ENCODE data around the gene DCHS1. TPM values are rescaled to one million over a fixed set of nuclear protein-coding genes. Genes with fewer than 3 reads are reported as not detected.

Gene DCHS1
- total and polyA plus RNA-seq, 4 donors, result 6.0 to 39.9 (median 11.5) TPM

GRCh38 chr11:6648501-6648900 lies 7.1 kb downstream of the DCHS1 start:
- Histone ChIP-seq H3K9ac (ENCODE audit: insufficient read depth in 1 of 2, low read length in 2 of 2) (no peak overlapping the region), H3K36me3 (ENCODE audit: control insufficient read depth in 4 of 4, insufficient read depth in 4 of 4, low read length in 4 of 4) (peaks cover 0 to 4% (median 1%) of the 10 kb centered on the region in 4 donors), H3K27me3 (ENCODE audit: control insufficient read depth in 3 of 3, insufficient read depth in 3 of 3, low read length in 2 of 3) (no peaks in the 10 kb centered on the region), H3K4me3 (no peak overlapping the region), H3K27ac (ENCODE audit: low read depth in 1 of 2, low read length in 1 of 2) (no peak overlapping the region), H3K9me3 (ENCODE audit: control insufficient read depth in 4 of 4, insufficient read depth in 3 of 4, low read length in 3 of 4) (no peaks in the 10 kb centered on the region), H3K4me1 (ENCODE audit: control insufficient read depth in 5 of 5, insufficient read depth in 5 of 5, low read length in 5 of 5) (peaks cover 9 to 25% (median 15%) of the 10 kb centered on the region in 5 donors)
- DNase-seq (no peak), ATAC-seq (ENCODE audit: insufficient read depth, low FRiP score) (no peak)
- WGBS, 2 donors, result 40 to 73% methylated on average over 1 of the region's 1 CpG
- TF ChIP-seq CTCF (IDR thresholded peaks at IDR 0.05; ENCODE audit: control extremely low read depth, extremely low read depth), result no peak

GRCh38 chr11:6647836-6648235 lies 7.8 kb downstream of the DCHS1 start:
- H3K27ac ChIP-seq (ENCODE audit: low read depth in 1 of 2, low read length in 1 of 2), result peak overlapping the region in 1 of 2 donors; percentile 42
- 88 to 93% methylated on average over 2 of the region's 2 CpGs for WGBS, 2 donors
- H3K36me3 ChIP-seq (ENCODE audit: control insufficient read depth in 4 of 4, insufficient read depth in 4 of 4, low read length in 4 of 4), result peaks cover 0 to 4% (median 1%) of the 10 kb centered on the region in 4 donors
- DNase-seq (no peak), ATAC-seq (ENCODE audit: insufficient read depth, low FRiP score) (no peak)
- H3K27me3 ChIP-seq (ENCODE audit: control insufficient read depth in 3 of 3, insufficient read depth in 3 of 3, low read length in 2 of 3), result no peaks in the 10 kb centered on the region
- no peaks in the 10 kb centered on the region for H3K9me3 ChIP-seq (ENCODE audit: control insufficient read depth in 4 of 4, insufficient read depth in 3 of 4, low read length in 3 of 4)
- peaks cover 9 to 25% (median 12%) of the 10 kb centered on the region in 5 donors for H3K4me1 ChIP-seq (ENCODE audit: control insufficient read depth in 5 of 5, insufficient read depth in 5 of 5, low read length in 5 of 5)
- no peak overlapping the region for H3K9ac ChIP-seq (ENCODE audit: insufficient read depth in 1 of 2, low read length in 2 of 2)
- TF ChIP-seq CTCF (IDR thresholded peaks at IDR 0.05; ENCODE audit: control extremely low read depth, extremely low read depth), result no peak
- H3K4me3 ChIP-seq, result no peak overlapping the region

- 26 to 33% methylated on average over 9 of the region's 9 CpGs for WGBS, 2 donors
- no peak for ATAC-seq (ENCODE audit: insufficient read depth, low FRiP score)
Observed at GRCh38 chr11:6646918-6647679, 8.5 kb downstream of the DCHS1 start.

More at GRCh38 chr11:6646918-6647679, 8.5 kb downstream of the DCHS1 start:
- H3K27me3 ChIP-seq (ENCODE audit: control insufficient read depth in 3 of 3, insufficient read depth in 3 of 3, low read length in 2 of 3), result no peaks in the 10 kb centered on the region
- H3K4me3 ChIP-seq, result no peak overlapping the region
- H3K4me1 ChIP-seq (ENCODE audit: control insufficient read depth in 5 of 5, insufficient read depth in 5 of 5, low read length in 5 of 5), result peaks cover 9 to 21% (median 12%) of the 10 kb centered on the region in 5 donors
- no peak for TF ChIP-seq CTCF (IDR thresholded peaks at IDR 0.05; ENCODE audit: control extremely low read depth, extremely low read depth)
- H3K27ac ChIP-seq (ENCODE audit: low read depth in 1 of 2, low read length in 1 of 2), result peak overlapping the region; percentile 58 to 85
- peak; percentile 50 to 71 (median 58) for DNase-seq
- no peak overlapping the region for H3K9ac ChIP-seq (ENCODE audit: insufficient read depth in 1 of 2, low read length in 2 of 2)
- H3K36me3 ChIP-seq (ENCODE audit: control insufficient read depth in 4 of 4, insufficient read depth in 4 of 4, low read length in 4 of 4), result peaks cover 0 to 4% (median 1%) of the 10 kb centered on the region in 4 donors
- no peaks in the 10 kb centered on the region for H3K9me3 ChIP-seq (ENCODE audit: control insufficient read depth in 4 of 4, insufficient read depth in 3 of 4, low read length in 3 of 4)
